DND-41 (cell line): Measurements from ENCODE around the gene UBE2QL1.

ENCODE experiments used
- ATAC-seq: fragments of 200-7000 bp; cut with Tn5 transposase; 3 replicates; pipeline ENCODE4 v1.9.1; 2021; ENCODE audit warnings: low read depth; ENCODE audit not compliant: insufficient read depth
- DNase-seq: peaks from one replicate; pipeline ENCODE4 v3.0.0-alpha.2; 2020
- H2AFZ ChIP-seq: 2 replicates; pipeline ENCODE4 v1.6.0; 2012; ENCODE audit warnings: low read depth, low read length
- H3K27ac ChIP-seq: 2 replicates; pipeline ENCODE4 v1.5.1; 2012; ENCODE audit warnings: low read length, inconsistent platforms
- H3K27me3 ChIP-seq: fragments of 200-600 bp; sonication (generic); 2 replicates; pipeline ENCODE4 v1.6.0; 2012; ENCODE audit warnings: low read length, mild to moderate bottlenecking, inconsistent platforms; ENCODE audit not compliant: insufficient read depth, poor library complexity
- H3K36me3 ChIP-seq: 2 replicates; pipeline ENCODE4 v1.5.1; 2012; ENCODE audit warnings: low read length, inconsistent platforms; ENCODE audit not compliant: insufficient read depth
- H3K4me1 ChIP-seq: 2 replicates; pipeline ENCODE4 v1.5.1; 2012; ENCODE audit warnings: mild to moderate bottlenecking, low read length; ENCODE audit not compliant: insufficient read depth
- H3K4me2 ChIP-seq: 2 replicates; pipeline ENCODE4 v1.6.0; 2012; ENCODE audit warnings: mild to moderate bottlenecking, moderate library complexity, low read length, inconsistent platforms; ENCODE audit not compliant: insufficient read depth
- H3K4me3 ChIP-seq, 2 experiments: fragments of 200-600 bp in 1 of 2; shearing (Covaris generic) in 1 of 2; 2 replicates each; pipeline ENCODE4 v1.5.1; 2012 to 2016; ENCODE audit warnings: inconsistent platforms in 2 of 2, low read length in 2 of 2, mild to moderate bottlenecking in 2 of 2, low read depth in 1 of 2, moderate library complexity in 1 of 2
- H3K79me2 ChIP-seq: 2 replicates; pipeline ENCODE4 v1.6.0; 2012; ENCODE audit warnings: low read length, inconsistent platforms; ENCODE audit not compliant: insufficient read depth
- H3K9ac ChIP-seq: 2 replicates; pipeline ENCODE4 v1.6.0; 2012; ENCODE audit warnings: low read depth, mild to moderate bottlenecking, inconsistent platforms, low read length, moderate library complexity
- H3K9me3 ChIP-seq: 2 replicates; pipeline ENCODE4 v1.5.1; 2012; ENCODE audit warnings: low read length, moderate library complexity, mild to moderate bottlenecking, inconsistent platforms; ENCODE audit not compliant: insufficient read depth, severe bottlenecking
- H4K20me1 ChIP-seq: 2 replicates; pipeline ENCODE4 v1.6.0; 2012; ENCODE audit warnings: low read length; ENCODE audit not compliant: insufficient read depth
- EZH2 ChIP-seq: IDR thresholded peaks from 3 replicates; pipeline ENCODE4 v1.6.1; 2012; ENCODE audit warnings: borderline replicate concordance, low read depth, mild to moderate bottlenecking, moderate library complexity, low read length, inconsistent platforms; ENCODE audit not compliant: severe bottlenecking
- TF ChIP-seq, protein P1 (sequence below): IDR thresholded peaks from 2 replicates; pipeline ENCODE4 v1.5.1; 2012; ENCODE audit warnings: borderline replicate concordance, low read length, moderate library complexity, mild to moderate bottlenecking; ENCODE audit not compliant: poor library complexity, severe bottlenecking; ENCODE audit errors: extremely low read depth

Gene UBE2QL1

DNA sequence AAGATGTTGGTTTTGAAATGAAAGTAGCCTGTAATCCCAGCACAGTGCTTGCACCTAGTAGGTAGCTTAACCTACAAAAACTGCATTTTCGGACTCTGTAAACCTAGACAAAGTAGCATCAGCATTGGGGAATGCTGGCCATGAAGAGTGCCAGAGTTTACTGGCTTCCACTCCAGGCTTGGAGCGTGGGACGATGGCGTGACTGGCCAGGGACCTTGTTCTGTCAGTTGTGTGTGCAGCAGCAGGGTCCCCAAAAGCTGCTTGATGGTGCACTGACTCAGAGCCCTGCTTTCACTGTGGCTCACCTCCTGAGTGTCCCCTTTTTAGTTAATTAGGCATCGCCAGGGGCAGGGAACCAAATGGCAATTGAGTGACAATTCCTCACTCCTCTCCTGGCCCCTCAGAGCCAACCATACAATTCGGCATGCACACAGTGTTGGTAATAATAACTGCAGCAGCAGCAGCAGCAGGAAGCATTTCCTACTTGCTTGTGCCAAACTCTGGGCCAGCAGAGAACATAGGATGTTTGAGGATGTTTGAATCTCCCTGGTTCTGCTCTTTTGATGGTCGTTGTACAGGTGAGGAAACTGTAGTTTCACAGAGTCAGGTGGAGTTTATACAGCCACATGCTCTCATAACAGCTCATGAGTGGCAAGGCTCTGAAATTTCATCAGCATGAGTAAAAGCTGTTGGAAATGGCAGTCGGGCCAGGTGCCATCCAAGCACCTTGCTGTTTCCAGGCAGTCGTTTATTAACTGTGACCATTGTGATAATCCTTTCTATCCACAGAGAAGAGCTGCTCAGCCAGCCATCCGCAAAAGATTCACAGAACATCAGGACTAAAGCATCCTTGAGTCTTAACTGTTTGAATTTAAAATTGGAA, 4.2 kb downstream of the UBE2QL1 start:
- Histone ChIP-seq H3K4me1 (no peaks in the 10 kb centered on the region), H3K4me3 (no peak overlapping the region), H4K20me1 (no peaks in the 10 kb centered on the region), H3K27me3 (peaks cover 12% of the 10 kb centered on the region), H2AFZ (no peak overlapping the region), H3K79me2 (no peaks in the 10 kb centered on the region), H3K9me3 (no peaks in the 10 kb centered on the region), H3K9ac (no peak overlapping the region), H3K36me3 (no peaks in the 10 kb centered on the region), H3K27ac (no peak overlapping the region), H3K4me2 (no peak overlapping the region)
- ATAC-seq = no peak
- no peak for TF ChIP-seq EZH2
- no peak for DNase-seq

DNA sequence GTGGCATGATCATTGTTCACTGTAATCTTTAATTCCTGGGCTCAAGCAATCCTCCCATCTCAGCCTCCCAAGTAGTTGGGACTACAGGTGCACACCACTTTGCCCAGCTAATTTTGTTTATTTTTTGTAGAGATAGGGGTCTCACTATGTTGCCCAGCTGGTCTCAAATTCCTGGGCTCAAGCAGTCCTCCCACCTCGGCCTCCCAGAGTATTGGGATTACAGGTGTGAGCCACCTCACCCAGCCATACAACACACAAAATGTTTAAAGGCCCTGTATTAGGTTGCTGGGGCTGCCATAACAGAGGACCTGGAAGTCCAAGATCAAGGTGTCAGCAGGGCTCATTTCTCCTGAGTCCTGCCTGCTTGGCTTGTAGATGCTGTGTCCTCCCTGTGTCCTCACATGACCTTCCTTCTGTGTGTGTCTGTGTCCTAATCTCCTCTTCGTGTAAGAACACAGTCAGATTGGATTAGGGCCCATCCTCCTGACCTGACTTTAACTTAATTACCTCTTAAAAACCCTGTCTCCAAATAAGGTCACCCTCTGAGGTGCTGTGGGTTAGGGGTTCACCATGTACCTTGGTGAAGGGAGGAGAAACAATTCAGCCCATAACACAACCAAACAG, 5.4 kb downstream of the UBE2QL1 start:
- H3K9ac ChIP-seq = no peak overlapping the region
- H4K20me1 ChIP-seq = no peaks in the 10 kb centered on the region
- no peak overlapping the region for H3K4me2 ChIP-seq
- H3K4me3 ChIP-seq = no peak overlapping the region
- H3K79me2 ChIP-seq = no peaks in the 10 kb centered on the region
- peaks cover 12% of the 10 kb centered on the region for H3K27me3 ChIP-seq
- no peak overlapping the region for H3K27ac ChIP-seq
- H2AFZ ChIP-seq = no peak overlapping the region
- no peaks in the 10 kb centered on the region for H3K36me3 ChIP-seq
- TF ChIP-seq, protein P1, sequence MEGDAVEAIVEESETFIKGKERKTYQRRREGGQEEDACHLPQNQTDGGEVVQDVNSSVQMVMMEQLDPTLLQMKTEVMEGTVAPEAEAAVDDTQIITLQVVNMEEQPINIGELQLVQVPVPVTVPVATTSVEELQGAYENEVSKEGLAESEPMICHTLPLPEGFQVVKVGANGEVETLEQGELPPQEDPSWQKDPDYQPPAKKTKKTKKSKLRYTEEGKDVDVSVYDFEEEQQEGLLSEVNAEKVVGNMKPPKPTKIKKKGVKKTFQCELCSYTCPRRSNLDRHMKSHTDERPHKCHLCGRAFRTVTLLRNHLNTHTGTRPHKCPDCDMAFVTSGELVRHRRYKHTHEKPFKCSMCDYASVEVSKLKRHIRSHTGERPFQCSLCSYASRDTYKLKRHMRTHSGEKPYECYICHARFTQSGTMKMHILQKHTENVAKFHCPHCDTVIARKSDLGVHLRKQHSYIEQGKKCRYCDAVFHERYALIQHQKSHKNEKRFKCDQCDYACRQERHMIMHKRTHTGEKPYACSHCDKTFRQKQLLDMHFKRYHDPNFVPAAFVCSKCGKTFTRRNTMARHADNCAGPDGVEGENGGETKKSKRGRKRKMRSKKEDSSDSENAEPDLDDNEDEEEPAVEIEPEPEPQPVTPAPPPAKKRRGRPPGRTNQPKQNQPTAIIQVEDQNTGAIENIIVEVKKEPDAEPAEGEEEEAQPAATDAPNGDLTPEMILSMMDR = no peak
- no peak for TF ChIP-seq EZH2
- ATAC-seq (no peak), DNase-seq (no peak)
- no peaks in the 10 kb centered on the region for H3K4me1 ChIP-seq
- H3K9me3 ChIP-seq = no peaks in the 10 kb centered on the region

- Histone ChIP-seq H3K9ac (no peak overlapping the region), H2AFZ (no peak overlapping the region), H3K4me1 (no peaks in the 10 kb centered on the region), H3K4me3 (no peak overlapping the region), H3K9me3 (no peaks in the 10 kb centered on the region), H4K20me1 (no peaks in the 10 kb centered on the region), H3K36me3 (no peaks in the 10 kb centered on the region), H3K27me3 (peaks cover 12% of the 10 kb centered on the region), H3K4me2 (no peak overlapping the region), H3K79me2 (no peaks in the 10 kb centered on the region), H3K27ac (no peak overlapping the region)
- TF ChIP-seq EZH2 = no peak
- TF ChIP-seq, protein P1 = no peak
- ATAC-seq = no peak
- DNase-seq = no peak
Observed at GRCh38 chr5:6454628-6455053, 6.0 kb downstream of the UBE2QL1 start.

DNA sequence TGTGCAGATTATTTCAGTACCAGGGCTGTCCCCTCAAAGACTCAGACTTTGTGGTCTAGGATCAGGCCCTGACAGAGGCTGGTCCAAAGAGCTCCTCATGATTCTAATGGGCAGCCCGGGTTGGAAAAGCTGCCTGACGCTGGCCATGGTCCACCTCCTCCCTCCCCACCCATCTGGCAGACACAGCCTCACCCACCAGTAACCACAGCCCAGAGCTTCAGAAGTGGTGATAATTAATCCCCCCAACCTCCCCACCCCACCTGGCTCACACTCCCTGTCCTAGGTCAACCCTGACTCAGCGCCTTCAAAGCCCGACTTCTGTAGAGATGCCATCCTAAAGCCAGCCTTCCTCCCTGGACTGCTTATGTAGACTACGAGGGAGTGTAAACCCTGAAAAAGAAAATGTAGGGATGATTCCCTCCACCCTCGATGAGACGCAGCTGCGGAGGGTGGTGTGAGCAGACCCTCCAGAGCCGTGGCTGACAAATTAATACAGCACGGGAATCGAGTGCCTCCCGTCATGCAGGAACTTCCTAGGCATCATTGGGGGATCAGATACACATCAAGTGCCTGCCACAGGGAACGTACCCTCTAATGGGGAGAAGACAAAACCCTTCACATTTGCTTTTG, 7.0 kb downstream of the UBE2QL1 start:
- Histone ChIP-seq H3K27ac (no peak overlapping the region), H3K79me2 (no peaks in the 10 kb centered on the region), H3K4me3 (no peak overlapping the region), H3K9me3 (no peaks in the 10 kb centered on the region), H3K4me1 (no peaks in the 10 kb centered on the region), H2AFZ (no peak overlapping the region), H3K9ac (no peak overlapping the region), H3K27me3 (peaks cover 12% of the 10 kb centered on the region), H4K20me1 (no peaks in the 10 kb centered on the region), H3K4me2 (no peak overlapping the region), H3K36me3 (no peaks in the 10 kb centered on the region)
- TF ChIP-seq EZH2 = no peak
- TF ChIP-seq, protein P1 = no peak
- ATAC-seq (no peak), DNase-seq (no peak)
